GM19468 (cell line): ENCODE data around the gene SMIM38.

Experiments used
- ATAC-seq: cut with Tn5 transposase; IDR thresholded peaks from one replicate; pipeline ENCODE4 v1.9.1; 2021; ENCODE audit warnings: mild to moderate bottlenecking, moderate library complexity, moderate number of reproducible peaks; ENCODE audit not compliant: unreplicated experiment; ENCODE audit errors: extremely low read depth

The SMIM38 gene

GRCh38 chr11:69157822-69158231, 2.1 kb downstream of the SMIM38 start:
- no peak for ATAC-seq

GRCh38 chr11:69158301-69159149, 2.8 kb downstream of the SMIM38 start:
- no peak for ATAC-seq

- ATAC-seq: no peak
Measured at GRCh38 chr11:69159150-69159852, 3.6 kb downstream of the SMIM38 start.

GRCh38 chr11:69160296-69161116, 4.8 kb downstream of the SMIM38 start:
- ATAC-seq: no peak

GRCh38 chr11:69161117-69161407, 5.3 kb downstream of the SMIM38 start:
- ATAC-seq: no peak

GRCh38 chr11:69162505-69162904, 6.8 kb downstream of the SMIM38 start:
- no peak for ATAC-seq

- ATAC-seq: no peak
Measured at GRCh38 chr11:69163842-69164241, 8.1 kb downstream of the SMIM38 start.

- ATAC-seq: no peak
Measured at GRCh38 chr11:69164824-69165223, 9.1 kb downstream of the SMIM38 start.

GRCh38 chr11:69165775-69166174, 10.0 kb downstream of the SMIM38 start:
- ATAC-seq: no peak

GRCh38 chr11:69166218-69167115, 10.7 kb downstream of the SMIM38 start:
- ATAC-seq: peak; percentile 87

- no peak for ATAC-seq
Measured at GRCh38 chr11:69167130-69167915, 11.6 kb downstream of the SMIM38 start.

GRCh38 chr11:69167916-69168691, 12.4 kb downstream of the SMIM38 start:
- ATAC-seq: no peak

GRCh38 chr11:69169479-69169878, 13.7 kb downstream of the SMIM38 start:
- ATAC-seq: no peak

- no peak for ATAC-seq
Measured at GRCh38 chr11:69170704-69171103, 15.0 kb downstream of the SMIM38 start.

GRCh38 chr11:69171476-69172240, 15.9 kb downstream of the SMIM38 start:
- ATAC-seq: no peak

- no peak for ATAC-seq
Measured at GRCh38 chr11:69172674-69173073, 16.9 kb downstream of the SMIM38 start.

- no peak for ATAC-seq
Measured at GRCh38 chr11:69173331-69173730, 17.6 kb downstream of the SMIM38 start.
